ENCODE measurements around the gene VAV2.

DNA sequence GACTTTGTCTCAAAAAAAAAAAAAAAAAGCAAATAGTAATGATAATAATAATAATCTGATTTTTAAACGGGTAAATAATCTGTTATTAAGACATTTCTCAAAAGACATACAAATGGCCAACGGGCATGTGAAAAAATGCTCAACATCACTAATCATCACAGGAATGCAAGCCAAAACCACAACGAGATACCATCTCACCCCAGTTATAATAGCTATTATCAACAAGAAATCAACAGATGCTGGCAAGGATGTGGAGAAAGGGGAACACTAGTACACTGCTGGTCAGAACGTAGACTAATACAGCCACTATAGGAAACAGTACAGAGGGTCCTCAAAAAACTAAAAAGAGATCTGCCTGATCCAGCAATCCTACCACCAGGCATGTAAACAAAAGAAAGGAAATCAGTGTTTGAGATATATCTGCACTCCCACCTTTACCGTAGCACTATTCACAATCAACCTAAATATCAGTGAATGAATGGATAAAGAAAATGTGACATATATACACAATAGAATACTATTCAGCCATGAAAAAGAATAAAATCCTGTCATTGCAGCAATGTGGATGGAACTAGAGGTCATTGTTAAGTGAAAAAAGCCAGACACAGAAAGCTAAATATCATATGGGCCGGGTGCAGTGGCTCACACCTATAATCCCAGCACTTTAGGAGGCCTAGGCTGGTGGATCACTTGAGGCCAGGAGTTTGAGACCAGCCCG lies 24.9 kb downstream of the VAV2 start:
- TF ChIP-seq CEBPB (IDR thresholded peaks at IDR 0.05; ENCODE audit: low read depth, low read length) (no peak), MAFK (IDR thresholded peaks at IDR 0.05; ENCODE audit: low read depth, low read length) (no peak), RAD21 (IDR thresholded peaks at IDR 0.05; ENCODE audit: low read length) (no peak), NFE2L2 (IDR thresholded peaks at IDR 0.05; ENCODE audit: low read depth, low read length) (no peak), POLR2A (IDR thresholded peaks at IDR 0.05; ENCODE audit: low read depth, low read length) (no peak), RCOR1 (IDR thresholded peaks at IDR 0.05; ENCODE audit: insufficient replicate concordance, low read length) (no peak), MXI1 (IDR thresholded peaks at IDR 0.05; ENCODE audit: borderline replicate concordance, low read depth, low read length) (no peak), BHLHE40 (IDR thresholded peaks at IDR 0.05; ENCODE audit: low read depth, low read length) (no peak), SMC3 (IDR thresholded peaks at IDR 0.05; ENCODE audit: low read depth, low read length) (no peak)
- TF ChIP-seq, protein P1, sequence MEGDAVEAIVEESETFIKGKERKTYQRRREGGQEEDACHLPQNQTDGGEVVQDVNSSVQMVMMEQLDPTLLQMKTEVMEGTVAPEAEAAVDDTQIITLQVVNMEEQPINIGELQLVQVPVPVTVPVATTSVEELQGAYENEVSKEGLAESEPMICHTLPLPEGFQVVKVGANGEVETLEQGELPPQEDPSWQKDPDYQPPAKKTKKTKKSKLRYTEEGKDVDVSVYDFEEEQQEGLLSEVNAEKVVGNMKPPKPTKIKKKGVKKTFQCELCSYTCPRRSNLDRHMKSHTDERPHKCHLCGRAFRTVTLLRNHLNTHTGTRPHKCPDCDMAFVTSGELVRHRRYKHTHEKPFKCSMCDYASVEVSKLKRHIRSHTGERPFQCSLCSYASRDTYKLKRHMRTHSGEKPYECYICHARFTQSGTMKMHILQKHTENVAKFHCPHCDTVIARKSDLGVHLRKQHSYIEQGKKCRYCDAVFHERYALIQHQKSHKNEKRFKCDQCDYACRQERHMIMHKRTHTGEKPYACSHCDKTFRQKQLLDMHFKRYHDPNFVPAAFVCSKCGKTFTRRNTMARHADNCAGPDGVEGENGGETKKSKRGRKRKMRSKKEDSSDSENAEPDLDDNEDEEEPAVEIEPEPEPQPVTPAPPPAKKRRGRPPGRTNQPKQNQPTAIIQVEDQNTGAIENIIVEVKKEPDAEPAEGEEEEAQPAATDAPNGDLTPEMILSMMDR (conservative IDR thresholded peaks at IDR 0.05; ENCODE audit: low read depth, low read length): no peak
- TF ChIP-seq, protein P2, sequence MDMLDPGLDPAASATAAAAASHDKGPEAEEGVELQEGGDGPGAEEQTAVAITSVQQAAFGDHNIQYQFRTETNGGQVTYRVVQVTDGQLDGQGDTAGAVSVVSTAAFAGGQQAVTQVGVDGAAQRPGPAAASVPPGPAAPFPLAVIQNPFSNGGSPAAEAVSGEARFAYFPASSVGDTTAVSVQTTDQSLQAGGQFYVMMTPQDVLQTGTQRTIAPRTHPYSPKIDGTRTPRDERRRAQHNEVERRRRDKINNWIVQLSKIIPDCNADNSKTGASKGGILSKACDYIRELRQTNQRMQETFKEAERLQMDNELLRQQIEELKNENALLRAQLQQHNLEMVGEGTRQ (IDR thresholded peaks at IDR 0.05; ENCODE audit: low read depth, low read length): no peak
